B cell (primary cell): ENCODE results near the gene STARD3. TPM values are rescaled to one million over a fixed set of nuclear protein-coding genes. Genes with fewer than 3 reads are reported as not detected.

ENCODE experiments used
- ATAC-seq: fragments of 200-7000 bp; cut with Tn5 transposase; one replicate; pipeline ENCODE4 v1.10.0; 2021; ENCODE audit warnings: low read depth, mild to moderate bottlenecking, moderate number of reproducible peaks, moderate library complexity
- CTCF ChIA-PET: fragments of 350-600 bp; sonication (Branson Sonifier 250); formaldehyde crosslinking; loops from one replicate; lab custom pipeline; 2021; ENCODE audit warnings: antibody characterized with exemption, inconsistent platforms; lab: Charles Lee
- POLR2A ChIA-PET: fragments of 350-600 bp; sonication (Branson Sonifier 250); formaldehyde crosslinking; loops from one replicate; lab custom pipeline; 2021; ENCODE audit warnings: antibody characterized with exemption; lab: Charles Lee
- DNase-seq: peaks from one replicate; pipeline ENCODE4 v3.0.0; 2013
- H2AFZ ChIP-seq: 2 replicates; pipeline ENCODE4 v1.6.1; 2012; ENCODE audit warnings: mild to moderate bottlenecking, low read depth, low read length; ENCODE audit not compliant: insufficient read depth, poor library complexity, severe bottlenecking
- H3K27ac ChIP-seq, 2 donors: 1 replicate in 1 of 2; 2 replicates in 1 of 2; pipeline ENCODE4 v1.5.1; 2012 to 2013; ENCODE audit warnings: low read length in 2 of 2, mild to moderate bottlenecking in 2 of 2, moderate library complexity in 1 of 2
- H3K27me3 ChIP-seq, 4 experiments: fragments of 200-600 bp in 1 of 4; sonication (generic) in 1 of 4; replicated peaks in 1 of 4; 1 replicate in 2 of 4; 2 replicates in 2 of 4; pipeline versions ENCODE4 v1.6.1 to v1.7.0; 2013 to 2016; ENCODE audit warnings: low read length in 3 of 4, mild to moderate bottlenecking in 2 of 4, mixed read lengths in 1 of 4, moderate library complexity in 1 of 4; ENCODE audit not compliant: insufficient read depth in 4 of 4, control insufficient read depth in 3 of 4; ENCODE audit errors: control extremely low read depth in 1 of 4
- H3K36me3 ChIP-seq, 2 experiments: replicated peaks in 1 of 2; 1 replicate in 1 of 2; 2 replicates in 1 of 2; pipeline versions ENCODE4 v1.6.1 to v1.7.1; 2013; ENCODE audit warnings: low read length in 1 of 2; ENCODE audit not compliant: insufficient read depth in 2 of 2, control insufficient read depth in 1 of 2; ENCODE audit errors: control extremely low read depth in 1 of 2, extremely low read depth in 1 of 2
- H3K4me1 ChIP-seq, 2 donors: fragments of 200-600 bp in 1 of 2; sonication (generic) in 1 of 2; 1 replicate in 1 of 2; 2 replicates in 1 of 2; pipeline versions ENCODE4 v1.5.1 to v1.6.1; 2013 to 2017; ENCODE audit warnings: low read length in 2 of 2; ENCODE audit not compliant: control insufficient read depth in 2 of 2, insufficient read depth in 2 of 2
- H3K4me2 ChIP-seq: replicated peaks from 2 replicates; pipeline ENCODE3; 2012; ENCODE audit warnings: mild to moderate bottlenecking, low read depth, low read length; ENCODE audit not compliant: poor library complexity, severe bottlenecking
- H3K4me3 ChIP-seq, 5 experiments: fragments of 200-600 bp in 1 of 5; sonication (generic) in 1 of 5; 1 replicate in 3 of 5; 2 replicates in 2 of 5; pipeline versions ENCODE4 v1.5.1 to v1.7.0; 2011 to 2016; ENCODE audit warnings: low read length in 4 of 5, mild to moderate bottlenecking in 4 of 5, low read depth in 2 of 5, control low read depth in 1 of 5, moderate library complexity in 1 of 5; ENCODE audit not compliant: insufficient read depth in 1 of 5; ENCODE audit errors: control extremely low read depth in 1 of 5, extremely low read depth in 1 of 5
- H3K79me2 ChIP-seq: fragments of 200-600 bp; sonication (generic); one replicate; pipeline ENCODE4 v1.6.0; 2016; ENCODE audit warnings: low read length; ENCODE audit not compliant: control insufficient read depth, insufficient read depth
- H3K9ac ChIP-seq: fragments of 200-600 bp; sonication (generic); 2 replicates; pipeline ENCODE4 v1.6.1; 2017; ENCODE audit warnings: mild to moderate bottlenecking, low read length, moderate library complexity
- H3K9me3 ChIP-seq, 3 donors: one replicate each; pipeline versions ENCODE4 v1.6.1 to v1.7.1; 2013; ENCODE audit warnings: low read length in 2 of 3; ENCODE audit not compliant: control insufficient read depth in 2 of 3, insufficient read depth in 1 of 3; ENCODE audit errors: control extremely low read depth in 1 of 3
- H4K20me1 ChIP-seq: 2 replicates; pipeline ENCODE4 v1.6.0; 2012; ENCODE audit warnings: mild to moderate bottlenecking, low read length; ENCODE audit not compliant: insufficient read depth, control insufficient read depth, poor library complexity, severe bottlenecking
- H3K27ac Mint-ChIP-seq: one replicate; pipeline ENCODE4 v1.8.0; 2021; ENCODE audit warnings: mixed read lengths
- H3K27me3 Mint-ChIP-seq: one replicate; pipeline ENCODE4 v1.8.0; 2021; ENCODE audit warnings: mixed read lengths
- H3K4me1 Mint-ChIP-seq: one replicate; pipeline ENCODE4 v1.8.0; 2021; ENCODE audit warnings: mixed read lengths
- H3K4me3 Mint-ChIP-seq: one replicate; pipeline ENCODE4 v1.8.0; 2021; ENCODE audit warnings: mixed read lengths
- H3K9me3 Mint-ChIP-seq: one replicate; pipeline ENCODE4 v1.8.0; 2022; ENCODE audit warnings: mixed read lengths; ENCODE audit not compliant: insufficient read depth
- EZH2 ChIP-seq: IDR thresholded peaks from 2 replicates; pipeline ENCODE4 v1.6.1; 2012; ENCODE audit warnings: borderline replicate concordance, low read depth, mild to moderate bottlenecking, moderate library complexity, low read length; ENCODE audit not compliant: insufficient read depth, poor library complexity, severe bottlenecking
- WGBS: methylation state at CpG from one replicate; pipeline ENCODE4 v1.1.5; 2013; ENCODE audit warnings: missing lambda C conversion rate; ENCODE audit not compliant: insufficient coverage; 5-methylcytosine and 5-hydroxymethylcytosine counted together
- intact Hi-C: fragments of 100-400 bp; cut with micrococcal nuclease; formaldehyde crosslinking; loops from one replicate; pipeline ENCODE4 v1.10.0; 2022
- polyA plus RNA-seq: library from polyadenylated mRNA; depleted of rRNA; stranded (reverse); fragments of >200 nt; gene quantifications from 2 replicates; pipeline ENCODE4 v1.2.3, GENCODE V29; 2012
- total RNA-seq, 2 donors: library from RNA; stranded (reverse); fragments of 120-200 nt in 1 of 2; gene quantifications; 1 replicate in 1 of 2; 2 replicates in 1 of 2; pipeline versions ENCODE4 v1.2.3 to v1.2.4, GENCODE V29; 2013 to 2022
- TF ChIP-seq, protein P1 (sequence below): fragments of 200-600 bp; IDR thresholded peaks from one replicate; pipeline ENCODE4 v1.8.0; 2022; ENCODE audit warnings: antibody characterized with exemption, mild to moderate bottlenecking

Gene STARD3
- total and polyA plus RNA-seq, 2 donors (not counting 1 experiment from before 2014, with no cell fraction given) = 93.1 to 231 TPM

DNA sequence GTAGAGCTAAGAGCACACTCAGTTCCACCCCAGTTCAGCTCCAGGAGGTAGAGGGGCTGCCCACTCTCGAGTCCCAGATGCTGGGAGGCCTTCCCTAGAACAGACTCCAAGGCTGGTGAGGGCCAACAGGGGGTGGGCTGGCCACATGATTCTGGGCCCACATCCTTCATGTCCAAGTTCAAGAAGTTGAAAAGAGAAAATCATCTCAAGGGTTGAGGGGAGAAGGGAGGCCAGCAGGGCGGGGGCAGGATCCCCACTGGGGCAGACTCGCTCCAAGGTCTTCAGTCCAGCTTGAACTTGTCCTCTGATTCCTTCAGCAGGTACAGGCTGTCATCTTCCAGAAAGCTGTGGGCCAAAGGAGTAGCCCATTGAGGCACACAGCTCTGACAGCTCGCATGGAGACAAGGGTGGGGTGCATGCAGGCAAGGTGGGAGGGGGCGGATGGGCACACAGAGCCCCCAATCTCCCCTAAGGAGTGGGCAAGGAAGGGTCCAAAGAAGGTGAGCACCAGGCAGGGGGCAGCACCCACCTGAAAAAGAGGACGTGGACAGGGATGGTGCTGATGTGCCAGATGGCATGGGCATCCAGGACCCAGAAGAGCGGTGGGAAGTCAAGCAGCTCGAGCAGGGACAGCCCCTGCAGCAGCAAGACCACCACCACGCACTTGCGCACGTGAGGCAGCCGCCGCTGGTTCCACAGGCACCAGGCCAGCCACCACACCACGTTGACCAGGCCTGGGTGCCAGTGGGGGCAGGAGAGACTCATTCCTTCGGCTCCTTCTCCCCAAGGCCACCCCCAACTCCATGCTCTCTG lies 35.8 kb downstream of the STARD3 start:
- TF ChIP-seq EZH2 = no peak
- TF ChIP-seq, protein P1, sequence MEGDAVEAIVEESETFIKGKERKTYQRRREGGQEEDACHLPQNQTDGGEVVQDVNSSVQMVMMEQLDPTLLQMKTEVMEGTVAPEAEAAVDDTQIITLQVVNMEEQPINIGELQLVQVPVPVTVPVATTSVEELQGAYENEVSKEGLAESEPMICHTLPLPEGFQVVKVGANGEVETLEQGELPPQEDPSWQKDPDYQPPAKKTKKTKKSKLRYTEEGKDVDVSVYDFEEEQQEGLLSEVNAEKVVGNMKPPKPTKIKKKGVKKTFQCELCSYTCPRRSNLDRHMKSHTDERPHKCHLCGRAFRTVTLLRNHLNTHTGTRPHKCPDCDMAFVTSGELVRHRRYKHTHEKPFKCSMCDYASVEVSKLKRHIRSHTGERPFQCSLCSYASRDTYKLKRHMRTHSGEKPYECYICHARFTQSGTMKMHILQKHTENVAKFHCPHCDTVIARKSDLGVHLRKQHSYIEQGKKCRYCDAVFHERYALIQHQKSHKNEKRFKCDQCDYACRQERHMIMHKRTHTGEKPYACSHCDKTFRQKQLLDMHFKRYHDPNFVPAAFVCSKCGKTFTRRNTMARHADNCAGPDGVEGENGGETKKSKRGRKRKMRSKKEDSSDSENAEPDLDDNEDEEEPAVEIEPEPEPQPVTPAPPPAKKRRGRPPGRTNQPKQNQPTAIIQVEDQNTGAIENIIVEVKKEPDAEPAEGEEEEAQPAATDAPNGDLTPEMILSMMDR = no peak
- ChIA-PET CTCF (interaction anchor here (0.6 to 8.7 kb wide), 14 partner anchors 7 to 290 kb away, joined by 3 to 109 read pairs (median 4); partner anchors contain the start of genes GSDMA, MIEN1 and PGAP3), POLR2A (interaction anchor here (0.9 kb wide), 1 partner anchor 28 kb away, joined by 3 read pairs; no protein-coding TSS in a partner anchor)
- DNase-seq = peak; percentile 18
- Mint-ChIP-seq H3K9me3 (no peaks in the 10 kb centered on the region), H3K4me3 (no peak overlapping the region), H3K27ac (peak overlapping the region; percentile 61), H3K27me3 (peaks cover 15% of the 10 kb centered on the region), H3K4me1 (peaks cover 57% of the 10 kb centered on the region)
- Histone ChIP-seq H3K9me3 (peaks cover 0 to 3% (median 0%) of the 10 kb centered on the region in 3 donors), H3K27ac (no peak overlapping the region), H3K4me1 (peaks cover 57 to 70% of the 10 kb centered on the region in 2 donors), H3K9ac (no peak overlapping the region), H4K20me1 (no peaks in the 10 kb centered on the region), H3K4me3 (no peak overlapping the region), H3K79me2 (no peaks in the 10 kb centered on the region), H2AFZ (no peak overlapping the region), H3K27me3 (peaks cover 0 to 22% (median under 1%) of the 10 kb centered on the region in 4 experiments), H3K4me2 (peak overlapping the region; percentile 54), H3K36me3 (no peaks in the 10 kb centered on the region)
- ATAC-seq = no peak
- intact Hi-C loops = no loop called here
- WGBS = 83% methylated on average over 12 of the region's 15 CpGs
